ENCODE data around the gene CDH7. TPM values are rescaled to one million over a fixed set of nuclear protein-coding genes. Genes with fewer than 3 reads are reported as not detected.

CDH7 gene
- total RNA-seq, 2 experiments from 2014 or later = not detected

GRCh38 chr18:65748321-65748720, 2.5 kb upstream of the CDH7 start:
- POLR2A ChIA-PET = no interaction called here
- H3K27ac ChIP-seq (ENCODE audit: low read depth in 1 of 2, low read length in 2 of 2) = no peak overlapping the region
- no peak overlapping the region for H3K4me3 Mint-ChIP-seq
- no peaks in the 10 kb centered on the region for H3K4me1 ChIP-seq (ENCODE audit: insufficient read depth, low read length)
- H3K4me1 Mint-ChIP-seq (ENCODE audit: low read depth) = no peaks in the 10 kb centered on the region
- peaks cover 24% of the 10 kb centered on the region for H3K27me3 Mint-ChIP-seq
- peaks cover 8% of the 10 kb centered on the region for H3K9me3 Mint-ChIP-seq
- TF ChIP-seq CTCF (IDR thresholded peaks at IDR 0.05) = no peak
- peaks cover 10 to 14% of the 10 kb centered on the region in 2 experiments for H3K27me3 ChIP-seq (ENCODE audit: control insufficient read depth in 1 of 2, insufficient read depth in 2 of 2, low read length in 2 of 2)
- peaks cover 0 to 23% of the 10 kb centered on the region in 2 experiments for H3K9me3 ChIP-seq (ENCODE audit: control insufficient read depth in 1 of 2, insufficient read depth in 1 of 2, low read length in 2 of 2)
- DNase-seq = no peak
- no peak overlapping the region for H3K4me3 ChIP-seq (ENCODE audit: low read length)
- no peak for ATAC-seq (ENCODE audit: poor library complexity)
- no peaks in the 10 kb centered on the region for H3K36me3 ChIP-seq (ENCODE audit: insufficient read depth, low read length)
- H3K27ac Mint-ChIP-seq = no peak overlapping the region
- intact Hi-C loops (cut with DNase I, micrococcal nuclease) = no loop called here
- H3K36me3 Mint-ChIP-seq (ENCODE audit: low read depth) = no peaks in the 10 kb centered on the region
- CTCF ChIA-PET = no interaction called here

GRCh38 chr18:65749841-65750240, 971 bp upstream of the CDH7 start:
- ATAC-seq (ENCODE audit: poor library complexity) (no peak), DNase-seq (no peak)
- Histone ChIP-seq H3K36me3 (ENCODE audit: insufficient read depth, low read length) (no peaks in the 10 kb centered on the region), H3K4me1 (ENCODE audit: insufficient read depth, low read length) (no peaks in the 10 kb centered on the region), H3K4me3 (ENCODE audit: low read length) (no peak overlapping the region), H3K9me3 (ENCODE audit: control insufficient read depth in 1 of 2, insufficient read depth in 1 of 2, low read length in 2 of 2) (peaks cover 0 to 23% of the 10 kb centered on the region in 2 experiments), H3K27me3 (ENCODE audit: control insufficient read depth in 1 of 2, insufficient read depth in 2 of 2, low read length in 2 of 2) (peaks cover 10 to 14% of the 10 kb centered on the region in 2 experiments), H3K27ac (ENCODE audit: low read depth in 1 of 2, low read length in 2 of 2) (no peak overlapping the region)
- POLR2A ChIA-PET = no interaction called here
- peaks cover 8% of the 10 kb centered on the region for H3K9me3 Mint-ChIP-seq
- intact Hi-C loops (cut with DNase I, micrococcal nuclease) = no loop called here
- no peak for TF ChIP-seq CTCF (IDR thresholded peaks at IDR 0.05)
- CTCF ChIA-PET = no interaction called here
- H3K4me1 Mint-ChIP-seq (ENCODE audit: low read depth) = no peaks in the 10 kb centered on the region
- H3K27ac Mint-ChIP-seq = no peak overlapping the region
- no peaks in the 10 kb centered on the region for H3K36me3 Mint-ChIP-seq (ENCODE audit: low read depth)
- H3K4me3 Mint-ChIP-seq = no peak overlapping the region
- H3K27me3 Mint-ChIP-seq = peaks cover 24% of the 10 kb centered on the region

GRCh38 chr18:65751155-65752085, 608 bp downstream of the CDH7 start:
- peaks cover 10 to 14% of the 10 kb centered on the region in 2 experiments for H3K27me3 ChIP-seq (ENCODE audit: control insufficient read depth in 1 of 2, insufficient read depth in 2 of 2, low read length in 2 of 2)
- no peaks in the 10 kb centered on the region for H3K36me3 ChIP-seq (ENCODE audit: insufficient read depth, low read length)
- no peak overlapping the region for H3K4me3 Mint-ChIP-seq
- peaks cover 0 to 19% of the 10 kb centered on the region in 2 experiments for H3K9me3 ChIP-seq (ENCODE audit: control insufficient read depth in 1 of 2, insufficient read depth in 1 of 2, low read length in 2 of 2)
- H3K27ac ChIP-seq (ENCODE audit: low read depth in 1 of 2, low read length in 2 of 2) = no peak overlapping the region
- ATAC-seq (ENCODE audit: poor library complexity) (no peak), DNase-seq (no peak)
- H3K27me3 Mint-ChIP-seq = peaks cover 24% of the 10 kb centered on the region
- H3K36me3 Mint-ChIP-seq (ENCODE audit: low read depth) = no peaks in the 10 kb centered on the region
- ChIA-PET CTCF (no interaction called here), POLR2A (no interaction called here)
- H3K4me1 Mint-ChIP-seq (ENCODE audit: low read depth) = no peaks in the 10 kb centered on the region
- no peak overlapping the region for H3K27ac Mint-ChIP-seq
- intact Hi-C loops (cut with DNase I, micrococcal nuclease) = no loop called here
- no peaks in the 10 kb centered on the region for H3K4me1 ChIP-seq (ENCODE audit: insufficient read depth, low read length)
- no peak overlapping the region for H3K4me3 ChIP-seq (ENCODE audit: low read length)
- peaks cover 8% of the 10 kb centered on the region for H3K9me3 Mint-ChIP-seq
- no peak for TF ChIP-seq CTCF (IDR thresholded peaks at IDR 0.05)
